ENCODE results near the gene MYH6.

The MYH6 gene

GRCh38 chr14:23434488-23435222 is 26.6 kb upstream of the MYH6 start:
- DNase-seq (ENCODE audit: low spot score), result no peak
- no peak for TF ChIP-seq CTCF (IDR thresholded peaks at IDR 0.05; ENCODE audit: extremely low read depth, missing control alignments)

- DNase-seq (ENCODE audit: low spot score), result no peak
- TF ChIP-seq CTCF (IDR thresholded peaks at IDR 0.05; ENCODE audit: extremely low read depth, missing control alignments), result no peak
Observed at GRCh38 chr14:23433457-23433856, 25.4 kb upstream of the MYH6 start.

- DNase-seq (ENCODE audit: low spot score), result no peak
- no peak for TF ChIP-seq CTCF (IDR thresholded peaks at IDR 0.05; ENCODE audit: extremely low read depth, missing control alignments)
Observed at GRCh38 chr14:23432946-23433345, 24.9 kb upstream of the MYH6 start.

- TF ChIP-seq CTCF (IDR thresholded peaks at IDR 0.05; ENCODE audit: extremely low read depth, missing control alignments), result no peak
- DNase-seq (ENCODE audit: low spot score), result no peak
Observed at GRCh38 chr14:23432102-23432925, 24.2 kb upstream of the MYH6 start.

- DNase-seq (ENCODE audit: low spot score), result no peak
- TF ChIP-seq CTCF (IDR thresholded peaks at IDR 0.05; ENCODE audit: extremely low read depth, missing control alignments), result no peak
Observed at GRCh38 chr14:23431486-23431885, 23.4 kb upstream of the MYH6 start.

- no peak for DNase-seq (ENCODE audit: low spot score)
- TF ChIP-seq CTCF (IDR thresholded peaks at IDR 0.05; ENCODE audit: extremely low read depth, missing control alignments), result no peak
Observed at GRCh38 chr14:23430723-23431085, 22.6 kb upstream of the MYH6 start.

- TF ChIP-seq CTCF (IDR thresholded peaks at IDR 0.05; ENCODE audit: extremely low read depth, missing control alignments), result no peak
- no peak for DNase-seq (ENCODE audit: low spot score)
Observed at GRCh38 chr14:23430016-23430722, 22.1 kb upstream of the MYH6 start.
